GM19468 (cell line): ENCODE measurements around the gene HOMER1.

Experiments used
- ATAC-seq: cut with Tn5 transposase; IDR thresholded peaks from one replicate; pipeline ENCODE4 v1.9.1; 2021; ENCODE audit warnings: mild to moderate bottlenecking, moderate library complexity, moderate number of reproducible peaks; ENCODE audit not compliant: unreplicated experiment; ENCODE audit errors: extremely low read depth

Gene HOMER1

DNA sequence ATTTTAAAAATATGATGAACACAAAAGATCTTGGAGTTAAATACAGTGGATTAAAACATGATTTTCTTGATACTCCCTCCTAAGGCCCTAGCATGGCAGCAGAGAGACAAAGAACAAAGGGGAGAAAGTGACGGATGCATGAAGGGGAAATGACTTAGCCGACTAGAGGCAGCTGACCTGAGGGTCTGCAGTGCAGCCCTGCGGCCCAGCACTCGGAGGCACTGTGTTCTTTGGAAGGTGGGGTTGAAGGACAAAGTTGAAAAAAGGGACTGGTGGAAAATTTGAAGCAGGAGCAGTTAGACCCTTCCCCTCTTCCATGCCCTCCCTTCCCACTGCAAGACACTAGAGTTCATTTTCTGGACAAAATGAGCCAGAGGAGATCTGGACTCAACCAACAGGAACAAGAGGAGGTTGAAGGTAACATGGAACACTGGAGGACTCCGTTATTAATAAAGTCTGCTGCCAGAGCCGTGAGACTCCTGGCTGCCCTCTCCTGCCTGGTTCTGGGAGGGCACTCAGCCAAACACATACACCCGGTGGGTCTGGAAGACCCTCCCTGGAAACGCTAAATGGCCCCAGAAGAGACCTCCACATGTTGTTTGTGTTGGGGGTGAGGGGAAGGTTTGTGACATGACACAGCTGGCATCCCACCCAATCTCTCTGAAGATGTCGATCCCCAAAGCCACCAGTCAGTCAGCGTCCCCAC, 179.9 kb downstream of the HOMER1 start:
- no peak for ATAC-seq

GRCh38 chr5:79330071-79330470, 183.9 kb downstream of the HOMER1 start:
- no peak for ATAC-seq

GRCh38 chr5:79329453-79329852, 184.5 kb downstream of the HOMER1 start:
- no peak for ATAC-seq
